GM23248 (cell line): Measurements from ENCODE around the gene PRR5L. TPM values are rescaled to one million over a fixed set of nuclear protein-coding genes. Genes with fewer than 3 reads are reported as not detected.

ENCODE experiments used
- DNase-seq: peaks from one replicate; pipeline ENCODE4 v3.0.0-alpha.2; 2015
- H2AFZ ChIP-seq: fragments of 200-600 bp; sonication (generic); 2 replicates; pipeline ENCODE4 v1.6.1; 2016; ENCODE audit warnings: antibody characterized with exemption
- H3F3A ChIP-seq: fragments of 200-600 bp; sonication (generic); 2 replicates; pipeline ENCODE4 v1.6.1; 2016; ENCODE audit warnings: mild to moderate bottlenecking, antibody characterized with exemption, mixed run types; ENCODE audit not compliant: insufficient read depth
- H3K27ac ChIP-seq: fragments of 200-600 bp; sonication (generic); 2 replicates; pipeline ENCODE4 v1.5.1; 2016; ENCODE audit warnings: mild to moderate bottlenecking
- H3K27me3 ChIP-seq: fragments of 200-600 bp; sonication (generic); replicated peaks from 2 replicates; pipeline ENCODE4 v1.6.1; 2016; ENCODE audit warnings: mild to moderate bottlenecking; ENCODE audit not compliant: insufficient read depth
- H3K36me3 ChIP-seq: fragments of 200-600 bp; sonication (generic); 2 replicates; pipeline ENCODE4 v1.6.1; 2016; ENCODE audit warnings: low read depth, mild to moderate bottlenecking
- H3K4me1 ChIP-seq: fragments of 200-600 bp; sonication (generic); 2 replicates; pipeline ENCODE4 v1.6.1; 2016; ENCODE audit warnings: mild to moderate bottlenecking; ENCODE audit not compliant: insufficient read depth
- H3K4me2 ChIP-seq: fragments of 200-600 bp; sonication (generic); one replicate; pipeline ENCODE4 v1.6.1; 2016; ENCODE audit warnings: mild to moderate bottlenecking; ENCODE audit not compliant: unreplicated experiment
- H3K4me3 ChIP-seq: fragments of 200-600 bp; sonication (generic); 2 replicates; pipeline ENCODE4 v1.5.1; 2016; ENCODE audit warnings: mild to moderate bottlenecking
- H3K79me2 ChIP-seq: fragments of 200-600 bp; sonication (generic); 2 replicates; pipeline ENCODE4 v1.6.1; 2016; ENCODE audit warnings: mild to moderate bottlenecking; ENCODE audit not compliant: insufficient read depth
- H3K9ac ChIP-seq: fragments of 200-600 bp; sonication (generic); 2 replicates; pipeline ENCODE4 v1.6.1; 2016; ENCODE audit warnings: mild to moderate bottlenecking
- H3K9me2 ChIP-seq: fragments of 200-600 bp; sonication (generic); 2 replicates; pipeline ENCODE4 v1.6.1; 2016; ENCODE audit warnings: mixed run types, mild to moderate bottlenecking, moderate library complexity; ENCODE audit not compliant: insufficient read depth
- H3K9me3 ChIP-seq: fragments of 200-600 bp; sonication (generic); one replicate; pipeline ENCODE4 v1.6.1; 2017; ENCODE audit warnings: low read depth
- H4K20me1 ChIP-seq: fragments of 200-600 bp; sonication (generic); 2 replicates; pipeline ENCODE4 v1.6.0; 2016; ENCODE audit not compliant: insufficient read depth
- EZH2 ChIP-seq: fragments of 200-600 bp; sonication (generic); IDR thresholded peaks from 2 replicates; pipeline ENCODE4 v1.6.1; 2018; ENCODE audit warnings: antibody characterized with exemption, mild to moderate bottlenecking; ENCODE audit not compliant: insufficient read depth, poor library complexity, severe bottlenecking
- EZH2phosphoT487 ChIP-seq: fragments of 200-600 bp; sonication (generic); IDR thresholded peaks from 2 replicates; pipeline ENCODE4 v1.6.1; 2018; ENCODE audit warnings: antibody characterized with exemption, moderate library complexity, mild to moderate bottlenecking, low read depth; ENCODE audit not compliant: insufficient read depth
- WGBS, 2 experiments: methylation state at CpG; one replicate each; pipeline ENCODE4 v1.1.6; 2015 to 2017; ENCODE audit warnings: low lambda C conversion rate in 2 of 2, low coverage in 1 of 2; ENCODE audit errors: missing lambda C conversion rate in 2 of 2; 5-methylcytosine and 5-hydroxymethylcytosine counted together
- in situ Hi-C: fragments of 300-500 bp; cut with MboI; formaldehyde crosslinking; loops from 2 replicates; pipeline ENCODE4 v1.15.0; 2020
- polyA plus RNA-seq: library from polyadenylated mRNA; unstranded; fragments of >200 nt; fragmentation: Nextera tagmentation; extraction: Ambion mirVana; gene quantifications from 2 replicates; pipeline ENCODE4 v1.2.1, GENCODE V29; 2016
- total RNA-seq: library from RNA; depleted of rRNA; stranded (reverse); fragments of >200 nt; shearing (Covaris generic); gene quantifications from 2 replicates; pipeline ENCODE4 v1.2.3, GENCODE V29; 2014

The PRR5L gene
- total and polyA plus RNA-seq, 2 experiments from 2014 or later: 9.0 to 29.8 TPM

- Histone ChIP-seq H3K27ac (no peak overlapping the region), H2AFZ (no peak overlapping the region), H3K9ac (no peak overlapping the region), H3F3A (no peaks in the 10 kb centered on the region), H3K27me3 (peaks cover 19% of the 10 kb centered on the region), H3K4me3 (no peak overlapping the region), H3K4me2 (no peak overlapping the region), H3K4me1 (no peaks in the 10 kb centered on the region), H3K79me2 (no peaks in the 10 kb centered on the region), H3K36me3 (no peaks in the 10 kb centered on the region), H4K20me1 (no peaks in the 10 kb centered on the region), H3K9me2 (no peaks in the 10 kb centered on the region), H3K9me3 (no peaks in the 10 kb centered on the region)
- peak; percentile 61 for DNase-seq
- whole genome bisulfite sequencing, 2 experiments: 32 to 33% methylated on average over 13 of the region's 13 CpGs
- no peak for TF ChIP-seq EZH2
- no peak for TF ChIP-seq EZH2phosphoT487
- in situ Hi-C loops: loop anchor here (10.0 kb wide), 1 partner anchor 441 kb away; no protein-coding TSS in a partner anchor
Measured at GRCh38 chr11:36265793-36266628, 30.1 kb upstream of the PRR5L start.

GRCh38 chr11:36266767-36267166 lies 29.3 kb upstream of the PRR5L start:
- H3K9me3 ChIP-seq: no peaks in the 10 kb centered on the region
- no peaks in the 10 kb centered on the region for H4K20me1 ChIP-seq
- WGBS, 2 experiments: 32 to 40% methylated on average over 5 of the region's 5 CpGs
- peak; percentile 22 for DNase-seq
- no peaks in the 10 kb centered on the region for H3F3A ChIP-seq
- H3K36me3 ChIP-seq: no peaks in the 10 kb centered on the region
- H3K4me3 ChIP-seq: no peak overlapping the region
- no peak overlapping the region for H3K27ac ChIP-seq
- H3K9ac ChIP-seq: no peak overlapping the region
- no peaks in the 10 kb centered on the region for H3K79me2 ChIP-seq
- H3K4me2 ChIP-seq: no peak overlapping the region
- in situ Hi-C loops: loop anchor here (10.0 kb wide), 1 partner anchor 442 kb away; no protein-coding TSS in a partner anchor
- H3K9me2 ChIP-seq: no peaks in the 10 kb centered on the region
- H3K27me3 ChIP-seq: peaks cover 12% of the 10 kb centered on the region; the same call in 1 of the 2 replicates
- TF ChIP-seq EZH2 (no peak), EZH2phosphoT487 (no peak)
- H2AFZ ChIP-seq: no peak overlapping the region
- H3K4me1 ChIP-seq: no peaks in the 10 kb centered on the region

GRCh38 chr11:36268337-36268985 lies 27.6 kb upstream of the PRR5L start:
- Histone ChIP-seq H3K4me3 (no peak overlapping the region), H3K27ac (no peak overlapping the region), H3K79me2 (no peaks in the 10 kb centered on the region), H2AFZ (no peak overlapping the region), H3K9me3 (no peaks in the 10 kb centered on the region), H3K4me1 (no peaks in the 10 kb centered on the region), H3K9me2 (no peaks in the 10 kb centered on the region), H3K4me2 (no peak overlapping the region), H4K20me1 (no peaks in the 10 kb centered on the region), H3K36me3 (peaks cover 13% of the 10 kb centered on the region; the same call in 1 of the 2 replicates), H3K27me3 (0 out of 2 replicates have a peak, but pooled peaks cover 2% of the 10 kb centered on the region), H3K9ac (no peak overlapping the region), H3F3A (no peaks in the 10 kb centered on the region)
- no peak for TF ChIP-seq EZH2phosphoT487
- TF ChIP-seq EZH2: no peak
- in situ Hi-C loops: loop anchor here (10.0 kb wide), 1 partner anchor 444 kb away; no protein-coding TSS in a partner anchor
- WGBS, 2 experiments: 79 to 83% methylated on average over 8 of the region's 8 CpGs
- DNase-seq: no peak

- no peak for DNase-seq
- H3F3A ChIP-seq: no peaks in the 10 kb centered on the region
- H3K4me3 ChIP-seq: no peak overlapping the region
- no peaks in the 10 kb centered on the region for H3K27me3 ChIP-seq
- no peak overlapping the region for H2AFZ ChIP-seq
- H3K9me3 ChIP-seq: no peaks in the 10 kb centered on the region
- H3K9me2 ChIP-seq: no peaks in the 10 kb centered on the region
- H3K79me2 ChIP-seq: no peaks in the 10 kb centered on the region
- no peaks in the 10 kb centered on the region for H4K20me1 ChIP-seq
- in situ Hi-C loops: loop anchor here (10.0 kb wide), 1 partner anchor 786 kb away; no protein-coding TSS in a partner anchor
- peaks cover 13% of the 10 kb centered on the region; the same call in 1 of the 2 replicates for H3K36me3 ChIP-seq
- no peak for TF ChIP-seq EZH2
- TF ChIP-seq EZH2phosphoT487: no peak
- WGBS, 2 experiments: 89 to 91% methylated on average over 9 of the region's 9 CpGs
- no peak overlapping the region for H3K27ac ChIP-seq
- H3K4me1 ChIP-seq: no peaks in the 10 kb centered on the region
- H3K4me2 ChIP-seq: no peak overlapping the region
- H3K9ac ChIP-seq: no peak overlapping the region
Measured at GRCh38 chr11:36270701-36271100, 25.4 kb upstream of the PRR5L start.
